NCI-H128 (cell line): Measurements from ENCODE around the gene TMEM54.

Experiments used
- DNase-seq: peaks from one replicate; lab custom pipeline; 2025; ENCODE audit not compliant: unreplicated experiment; lab: John Stamatoyannopoulos, UW

The TMEM54 gene

DNA sequence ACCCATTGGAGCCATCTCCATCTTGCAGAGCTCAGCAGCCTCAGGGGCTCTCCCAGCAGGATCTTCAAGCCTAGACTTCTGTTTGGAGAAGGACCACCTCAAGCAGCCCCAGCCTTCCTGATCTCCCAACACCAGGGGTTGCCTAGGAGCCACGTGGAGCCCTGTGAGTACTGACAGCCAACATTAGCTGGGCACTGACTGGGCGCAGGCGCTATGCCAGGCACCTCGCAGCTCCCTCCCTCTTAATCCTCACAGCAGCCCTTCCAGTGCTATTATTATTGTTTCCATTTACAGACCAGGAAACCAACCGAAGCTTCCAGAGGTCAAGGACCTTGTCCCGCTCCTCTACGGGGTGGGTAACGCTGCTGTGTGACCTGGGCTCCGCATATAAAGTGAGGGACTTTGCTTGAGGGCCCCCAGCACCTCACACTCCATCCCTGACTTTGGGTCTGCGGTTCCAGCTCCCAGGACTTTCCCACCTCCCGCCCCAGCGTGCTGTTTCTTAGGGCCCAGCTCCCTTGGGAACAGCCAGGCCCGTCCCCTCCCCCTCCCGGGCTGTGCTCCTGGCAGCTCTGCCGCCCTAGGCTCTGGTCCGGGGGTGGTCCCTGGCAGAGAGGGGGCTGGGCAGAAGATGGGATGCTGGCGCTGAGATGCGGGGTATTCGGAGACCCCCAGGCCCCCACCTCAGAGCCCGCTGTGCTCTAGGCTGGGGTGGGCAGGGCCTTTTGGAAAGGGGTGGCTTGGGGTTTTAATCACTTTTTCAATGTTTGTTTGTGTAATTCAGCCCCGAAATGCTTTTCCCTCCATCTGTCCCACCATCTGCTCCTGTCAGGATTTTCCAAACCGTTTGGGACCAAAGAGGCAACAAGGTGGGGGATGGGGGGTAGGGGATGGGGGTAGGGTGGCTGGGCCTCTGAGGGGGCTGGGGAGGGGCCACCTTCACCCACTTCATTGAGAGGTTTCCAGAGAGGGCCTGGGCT is 19.0 kb downstream of the TMEM54 start:
- no peak for DNase-seq

DNA sequence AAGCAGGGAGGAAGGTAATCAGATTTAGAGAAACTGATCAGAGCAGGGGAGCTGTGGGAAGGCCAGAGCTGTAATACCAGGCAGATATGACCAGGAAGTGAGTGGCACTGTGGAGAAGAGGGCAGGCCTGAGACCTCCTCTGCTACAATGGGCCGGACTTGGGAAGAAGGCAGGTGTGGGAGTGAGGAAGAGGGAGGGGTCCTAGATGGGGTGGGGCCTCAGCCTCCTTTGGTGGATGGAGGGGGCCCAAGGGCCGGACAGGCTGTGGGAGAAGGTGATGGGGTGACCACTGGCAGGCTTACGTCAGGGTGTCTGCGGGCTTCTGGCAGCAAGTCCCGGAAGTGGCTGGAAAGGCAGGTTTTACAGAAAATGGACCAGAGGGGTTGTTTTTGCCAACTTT is 19.9 kb downstream of the TMEM54 start:
- no peak for DNase-seq

DNA sequence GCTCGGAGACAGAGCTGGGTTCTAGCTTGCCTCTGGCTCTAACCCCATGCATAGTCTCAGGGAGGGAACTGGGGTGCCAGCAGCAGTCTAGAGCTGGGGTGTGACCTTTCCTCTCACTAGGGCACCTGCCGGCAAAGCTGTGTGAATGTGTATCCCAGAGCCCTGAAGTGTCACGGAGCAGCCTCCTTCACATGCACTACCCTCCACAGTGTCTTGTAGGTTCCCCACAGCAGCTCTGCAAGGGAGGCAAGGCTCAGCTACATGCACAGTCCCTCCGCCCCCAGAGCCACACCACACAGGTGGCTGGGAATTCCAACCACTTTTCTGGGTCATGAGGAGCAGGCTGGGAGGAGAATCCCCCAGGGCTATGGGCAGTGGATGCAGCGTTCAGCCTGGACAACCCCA is 22.6 kb downstream of the TMEM54 start:
- DNase-seq: no peak

DNA sequence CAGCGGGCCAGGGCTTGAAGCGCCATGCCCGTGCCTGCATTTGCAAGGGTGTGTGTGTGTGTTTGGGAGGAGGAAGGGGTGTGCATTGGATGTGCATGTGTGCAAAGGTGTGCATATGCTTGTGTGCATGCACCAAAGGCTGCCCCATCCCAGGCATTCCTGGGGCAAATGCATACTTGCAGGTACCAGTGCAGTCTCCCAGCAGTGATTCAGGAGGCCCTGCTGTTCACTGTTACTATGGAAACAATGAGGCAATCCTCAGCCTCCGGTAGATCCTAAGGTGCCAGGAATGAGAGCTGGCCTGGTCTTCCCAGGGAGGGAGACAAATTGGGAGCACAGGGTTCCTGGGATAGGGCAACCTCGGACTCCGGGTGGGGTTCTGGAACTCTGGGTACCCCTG is 23.0 kb downstream of the TMEM54 start:
- no peak for DNase-seq

DNA sequence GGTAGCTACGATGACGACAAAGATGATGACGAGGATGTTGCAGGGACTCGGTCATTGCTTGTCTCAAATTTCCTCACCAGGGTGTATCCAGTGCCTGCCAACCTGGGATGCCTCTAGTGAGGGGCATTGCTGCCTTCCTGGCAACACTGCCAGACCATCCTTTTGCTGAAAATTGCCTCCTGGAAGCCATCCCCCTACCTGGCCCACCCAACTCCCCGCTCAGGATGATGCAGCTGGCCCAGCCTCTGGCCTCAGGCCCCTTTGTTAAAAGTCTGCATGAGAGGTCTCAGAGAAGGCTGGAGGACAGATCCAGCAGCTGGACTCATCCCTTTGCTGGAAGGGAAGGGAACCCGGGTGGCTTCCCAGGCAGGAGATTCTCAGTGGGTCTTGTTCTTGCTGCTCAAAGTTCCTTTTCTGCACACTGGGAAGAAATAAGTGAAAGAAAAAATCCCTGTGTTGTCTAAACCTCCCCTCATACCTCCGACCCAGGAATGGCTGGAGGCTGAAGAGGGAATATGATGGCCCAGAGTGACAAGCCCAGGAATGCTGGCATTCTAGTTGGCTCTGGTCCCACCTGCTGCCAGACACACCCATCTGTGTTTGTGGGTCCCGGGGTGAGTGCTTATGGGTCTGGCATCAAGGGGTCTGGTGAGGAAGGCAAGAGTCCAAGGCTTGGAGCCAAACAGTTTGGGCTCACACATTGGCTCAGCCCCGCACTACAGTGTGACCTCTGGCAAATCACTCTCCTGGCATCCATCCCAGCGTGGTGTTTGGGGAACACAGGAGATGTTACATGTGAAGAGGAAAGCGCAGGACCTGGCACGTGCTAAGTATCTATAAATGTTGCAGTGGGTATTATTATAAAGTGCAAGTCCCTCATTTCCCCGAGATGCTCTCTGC is 23.7 kb downstream of the TMEM54 start:
- no peak for DNase-seq

DNA sequence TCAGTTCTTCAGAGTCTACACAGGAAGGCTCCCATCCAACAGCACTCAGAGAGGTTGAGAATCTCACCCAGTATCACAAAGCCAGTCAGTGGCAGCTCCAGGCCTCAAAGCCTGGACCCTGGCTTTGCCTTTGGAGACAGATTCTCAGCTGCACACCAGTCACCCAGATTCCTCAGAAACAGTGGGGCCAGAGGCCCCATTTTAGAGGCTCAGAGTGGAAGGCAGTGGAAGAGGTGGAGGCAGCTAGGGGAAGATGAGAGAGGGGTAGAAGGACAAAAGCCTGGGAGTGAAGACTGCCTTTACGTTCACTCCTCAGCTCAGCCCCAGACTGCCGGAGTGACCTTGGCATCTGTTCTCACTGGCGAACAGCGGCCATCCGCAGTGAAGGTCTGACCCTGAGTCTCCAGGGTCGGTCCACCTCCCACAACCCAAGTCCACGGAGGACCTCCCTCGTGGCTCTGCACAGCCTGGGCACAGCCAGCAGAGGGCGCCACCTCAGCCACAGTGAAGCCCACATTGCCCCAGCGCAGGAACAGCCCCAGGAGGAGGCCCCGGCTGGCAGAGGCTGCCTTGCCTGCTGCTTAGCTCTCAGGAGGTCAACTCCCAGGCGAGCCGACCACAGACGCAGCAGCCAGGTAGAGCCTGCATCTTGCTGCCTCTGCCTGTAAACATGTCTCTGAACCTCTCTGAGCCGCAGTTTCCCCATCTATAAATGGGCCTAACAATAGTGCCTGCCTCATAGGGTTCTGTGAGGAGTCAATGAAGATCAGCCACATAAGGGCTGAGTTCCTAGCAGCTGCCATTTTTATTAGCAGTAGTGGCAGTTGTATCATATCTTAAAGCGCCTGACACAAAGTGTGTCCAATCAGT is 24.6 kb downstream of the TMEM54 start:
- peak; percentile 37 for DNase-seq

DNA sequence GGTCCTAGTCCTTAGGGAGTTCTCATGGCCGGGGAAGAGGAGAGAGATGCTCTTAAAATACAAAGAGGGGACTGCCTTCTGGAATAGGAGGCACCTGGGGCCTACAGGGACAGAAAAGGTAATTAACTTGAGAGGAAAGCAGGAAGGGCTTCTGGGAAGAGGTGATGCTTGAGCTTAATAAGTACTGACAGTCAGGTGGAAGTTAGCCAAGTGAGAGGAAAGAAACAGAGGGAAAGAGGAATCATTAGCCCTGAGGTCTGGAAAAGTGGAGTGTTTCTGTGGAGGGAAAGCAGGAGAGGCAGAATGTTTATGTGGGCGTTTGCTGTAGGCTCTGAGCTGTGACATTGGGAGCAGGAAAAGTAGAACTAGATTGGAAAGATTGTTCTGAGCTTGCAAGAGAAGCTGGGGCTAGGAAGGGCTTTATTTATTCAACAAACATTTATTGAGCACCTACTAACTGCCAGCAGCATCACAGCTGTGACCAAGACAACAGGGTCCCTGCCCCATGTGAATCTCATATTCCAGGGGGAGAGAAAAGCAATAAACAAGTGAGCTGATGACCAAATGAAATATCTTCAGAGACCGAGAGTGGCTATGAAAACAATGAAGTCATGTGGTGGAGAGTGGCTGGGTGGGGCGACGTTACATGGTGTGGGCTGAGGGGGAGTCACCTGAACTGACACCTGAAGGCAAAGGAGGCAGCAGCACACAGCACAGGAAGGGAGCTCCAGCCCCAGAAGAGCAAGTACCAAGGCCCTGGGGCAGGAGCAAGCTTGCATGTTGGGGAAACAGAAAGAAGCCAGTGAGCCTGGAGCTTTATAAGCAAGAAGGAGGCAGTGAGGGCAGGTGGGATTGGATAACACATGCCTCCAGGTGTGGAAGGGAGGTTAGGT is 26.1 kb downstream of the TMEM54 start:
- no peak for DNase-seq

DNA sequence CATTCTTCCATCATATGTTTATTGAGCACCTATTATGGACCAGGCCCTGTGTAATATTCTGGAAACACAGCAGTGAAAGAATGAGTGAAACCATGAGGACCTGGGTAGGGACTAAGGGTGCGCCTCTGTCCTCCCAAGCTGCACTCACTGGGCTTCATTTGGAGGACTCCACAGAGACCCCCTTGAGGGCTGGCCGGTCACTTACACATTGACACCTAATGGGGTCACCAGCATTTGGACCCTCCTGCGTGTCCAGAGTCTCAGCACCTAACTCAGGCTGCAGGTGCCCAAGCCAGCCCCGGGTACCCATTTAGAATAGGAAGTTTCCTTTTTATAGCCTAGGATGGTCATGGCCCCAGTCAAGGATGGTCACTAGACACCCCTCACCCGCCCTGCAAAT is 27.7 kb downstream of the TMEM54 start:
- DNase-seq: no peak

DNA sequence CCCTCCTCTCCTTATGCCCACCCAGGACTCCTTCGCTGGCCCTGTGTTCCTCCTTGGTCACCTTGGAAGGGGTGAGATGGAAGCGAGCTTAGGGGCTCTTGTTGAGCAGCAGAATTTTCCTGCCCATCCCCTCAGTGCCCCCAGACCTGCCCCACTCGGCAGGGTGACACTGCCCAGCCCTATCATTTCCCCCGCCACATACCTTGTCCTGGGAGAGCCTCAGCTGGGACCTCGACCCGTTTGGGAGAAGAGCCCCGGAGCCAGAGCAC is 29.1 kb downstream of the TMEM54 start:
- no peak for DNase-seq

DNA sequence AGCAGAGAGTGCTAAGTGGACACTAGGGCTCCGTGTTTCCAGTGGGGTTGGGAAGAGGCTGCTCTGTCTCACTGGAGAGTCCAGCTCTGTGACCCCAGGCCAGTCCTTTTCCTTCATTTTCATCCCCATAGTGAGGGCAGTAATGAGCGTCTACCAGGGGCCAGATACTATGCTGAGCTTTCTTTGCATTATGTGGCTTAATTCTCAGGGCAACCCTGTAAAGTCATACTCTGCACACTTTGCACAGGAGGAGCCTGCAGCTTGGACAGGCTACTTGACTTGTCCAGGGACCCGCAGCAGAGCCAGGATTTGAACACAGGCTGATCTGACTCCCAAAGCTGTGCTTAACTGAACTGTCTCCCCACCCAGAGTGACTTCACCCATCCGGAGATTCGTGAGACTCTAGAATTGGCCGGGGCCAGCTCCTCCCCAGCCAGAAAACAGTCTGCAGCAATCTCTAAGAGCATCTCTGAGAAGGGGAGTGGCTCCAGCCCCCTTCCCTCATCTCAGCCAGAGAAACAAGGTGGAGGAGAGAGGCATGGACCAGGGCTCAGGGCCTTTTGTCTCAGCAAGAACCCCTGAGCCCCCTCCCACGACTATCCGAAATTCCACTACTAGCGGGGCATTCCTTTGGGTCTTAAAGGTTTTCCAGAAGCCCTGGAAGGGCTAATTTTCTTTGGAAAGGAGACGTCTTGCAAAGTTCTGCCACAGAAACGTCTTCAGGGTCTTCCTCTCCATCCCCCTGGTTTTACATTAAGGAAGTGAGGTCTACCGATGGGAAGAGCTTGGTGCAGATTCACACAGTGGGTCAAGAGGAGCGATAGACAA is 29.6 kb downstream of the TMEM54 start:
- no peak for DNase-seq

DNA sequence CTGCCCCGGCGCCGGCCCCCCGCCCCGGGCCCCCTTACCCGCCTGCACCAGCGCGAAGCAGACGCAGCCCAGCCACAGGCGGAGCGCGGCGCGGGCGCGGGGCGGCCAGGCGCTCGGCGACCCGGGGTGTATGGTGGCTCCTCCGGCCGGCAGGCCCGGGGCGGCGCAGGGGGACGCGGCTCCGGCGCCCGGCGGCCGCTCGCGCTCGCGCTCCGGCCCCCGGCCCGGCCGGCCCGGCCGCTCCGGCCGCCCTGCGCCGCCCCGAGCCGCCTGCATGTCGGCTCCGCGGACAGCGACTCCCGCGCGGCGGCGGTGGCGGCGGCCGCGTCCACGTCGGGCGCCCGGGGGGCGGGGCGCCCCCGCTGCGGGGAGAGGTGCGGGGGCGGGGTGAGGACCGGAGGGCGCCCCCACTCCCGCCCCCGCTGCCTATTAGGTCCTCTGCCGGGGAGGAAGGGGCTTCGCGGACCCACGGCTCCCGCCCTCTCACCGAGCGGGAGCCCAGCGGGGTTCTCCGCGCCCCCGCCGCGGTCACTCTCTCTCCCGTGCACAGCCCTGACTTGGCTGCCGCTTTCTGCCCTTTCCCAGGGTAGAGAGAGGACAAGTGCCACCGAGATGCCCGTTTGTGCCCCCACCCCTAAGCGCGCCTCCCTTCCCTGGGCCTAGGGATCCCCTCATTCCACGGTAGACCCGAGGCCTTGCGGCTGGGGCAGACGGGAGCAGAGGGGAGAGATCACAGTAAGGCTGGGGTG is 30.4 kb downstream of the TMEM54 start, which contains the start of gene FNDC5:
FNDC5 (minus strand) TSS at position 298 of the 749 bp plus-strand sequence.
- no peak for DNase-seq

DNA sequence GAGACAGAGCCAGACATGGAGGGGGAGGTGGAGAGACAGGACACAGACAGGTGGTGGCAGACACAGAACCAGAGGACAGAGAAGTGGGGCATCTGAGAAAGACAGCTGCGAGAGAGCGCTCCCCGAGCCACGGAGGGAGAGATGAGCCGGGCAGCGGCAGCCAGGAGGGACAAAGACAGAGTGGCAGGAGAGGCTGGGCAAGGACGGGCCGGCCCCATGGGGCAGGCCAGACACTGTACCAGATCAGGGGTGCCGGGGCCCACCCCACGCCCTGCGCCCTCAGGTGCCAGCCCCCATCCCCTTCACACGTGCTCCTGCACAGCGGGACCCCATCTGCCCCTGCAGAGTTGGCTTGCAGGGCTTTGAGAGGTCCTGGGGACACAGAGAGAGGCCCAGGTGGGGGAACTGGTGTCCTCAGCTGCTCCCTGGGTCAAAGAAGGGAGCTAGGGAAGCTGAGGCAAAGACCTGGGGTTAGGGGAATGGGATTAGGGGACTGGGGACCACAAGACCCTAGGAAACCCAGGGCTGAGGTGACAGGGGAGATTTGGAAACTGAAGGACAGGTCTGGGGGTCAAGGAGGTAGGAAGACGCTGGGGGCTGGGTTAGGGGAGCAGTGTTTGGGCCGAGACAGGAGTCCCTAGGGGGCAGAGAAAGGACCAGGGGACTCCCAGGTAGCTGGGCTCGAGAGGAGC is 31.1 kb downstream of the TMEM54 start:
- DNase-seq: no peak

DNA sequence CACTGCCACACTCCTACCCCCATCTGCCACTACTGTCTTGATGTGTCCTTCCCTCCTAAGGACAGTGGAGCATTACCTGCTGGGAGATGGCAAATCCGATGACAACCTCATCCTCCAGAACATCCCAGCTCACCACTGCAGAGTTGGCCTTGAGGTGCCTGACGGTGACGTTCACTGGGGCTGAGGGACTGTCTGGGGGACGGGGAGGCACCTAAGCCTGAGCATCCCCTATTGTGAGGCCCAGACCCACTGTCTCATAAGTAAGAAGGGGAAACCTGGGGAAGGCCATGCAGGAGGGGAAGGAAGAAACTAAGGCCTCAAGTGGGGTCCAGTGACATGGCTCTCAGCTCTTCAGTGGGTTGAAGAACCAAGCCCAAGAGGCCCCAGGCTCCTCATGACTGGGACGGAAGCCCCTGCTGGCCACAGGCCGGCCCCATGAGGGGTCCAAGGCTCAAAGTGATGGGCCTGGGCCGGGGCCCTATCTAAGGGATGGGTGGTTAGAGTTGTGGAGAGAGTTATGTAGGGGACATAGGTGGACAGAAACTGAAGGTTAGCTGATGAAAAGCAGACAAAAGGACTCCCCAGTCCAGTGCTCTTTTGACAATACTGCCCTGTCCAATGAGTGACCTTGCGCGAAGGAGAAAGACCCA is 32.3 kb downstream of the TMEM54 start:
- no peak for DNase-seq

DNA sequence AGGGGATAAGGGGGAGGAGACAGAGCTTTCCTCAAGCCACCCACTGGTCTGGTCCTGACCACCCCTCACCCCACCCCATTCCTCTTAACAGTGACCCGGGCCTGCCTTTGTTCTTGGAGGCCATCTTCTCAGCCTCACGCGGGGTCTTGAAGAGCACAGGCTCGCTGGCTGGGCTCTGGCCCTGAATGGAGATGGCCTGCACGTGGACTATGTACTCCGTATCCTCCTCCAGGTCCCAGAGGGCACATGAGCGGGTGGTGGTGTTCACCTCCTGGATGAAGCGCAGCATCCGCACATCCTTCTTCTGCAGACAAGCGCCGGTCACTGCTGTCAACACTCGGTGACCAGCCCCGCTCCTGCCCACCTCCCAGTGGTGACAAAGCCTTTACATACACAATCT is 33.1 kb downstream of the TMEM54 start:
- no peak for DNase-seq

DNA sequence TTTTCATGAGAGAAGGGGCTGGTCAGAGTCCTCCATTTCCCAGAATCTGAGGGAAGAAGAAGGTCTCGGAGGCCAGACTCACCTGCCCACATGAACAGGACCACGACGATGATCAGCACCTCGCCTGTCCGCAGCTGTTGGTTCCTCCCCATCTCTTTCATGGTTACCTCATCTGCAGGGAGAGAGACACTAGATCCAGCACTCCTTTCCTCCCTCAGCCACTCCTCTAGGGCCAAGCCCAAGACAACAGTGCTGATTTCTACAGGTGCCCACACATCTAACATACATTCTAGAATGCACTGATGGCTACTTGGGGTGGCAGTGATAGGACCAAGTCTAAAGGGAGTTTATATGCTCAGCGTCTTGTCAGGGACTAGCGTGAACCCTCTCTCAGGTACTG is 33.5 kb downstream of the TMEM54 start:
- no peak for DNase-seq

DNA sequence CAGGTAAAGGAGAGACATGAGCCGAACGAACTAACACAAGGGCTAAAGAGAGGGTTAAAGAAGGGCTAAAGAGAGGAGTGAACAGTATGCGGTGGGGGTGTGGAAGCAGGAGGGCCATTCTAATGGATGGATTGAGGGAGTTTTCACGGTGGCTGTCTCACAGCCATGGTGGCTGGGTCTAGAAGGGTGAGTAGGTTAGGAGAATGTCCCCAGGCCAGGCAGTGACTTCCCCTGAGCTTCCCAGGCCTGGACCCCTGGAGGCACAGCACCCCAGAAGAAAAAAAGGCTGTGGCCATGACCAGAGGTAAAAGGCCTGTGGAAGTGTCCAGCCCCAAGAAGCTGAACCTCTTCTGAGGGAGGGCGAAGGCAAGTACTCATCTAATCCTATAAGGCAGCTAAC is 34.0 kb downstream of the TMEM54 start:
- DNase-seq: no peak

DNA sequence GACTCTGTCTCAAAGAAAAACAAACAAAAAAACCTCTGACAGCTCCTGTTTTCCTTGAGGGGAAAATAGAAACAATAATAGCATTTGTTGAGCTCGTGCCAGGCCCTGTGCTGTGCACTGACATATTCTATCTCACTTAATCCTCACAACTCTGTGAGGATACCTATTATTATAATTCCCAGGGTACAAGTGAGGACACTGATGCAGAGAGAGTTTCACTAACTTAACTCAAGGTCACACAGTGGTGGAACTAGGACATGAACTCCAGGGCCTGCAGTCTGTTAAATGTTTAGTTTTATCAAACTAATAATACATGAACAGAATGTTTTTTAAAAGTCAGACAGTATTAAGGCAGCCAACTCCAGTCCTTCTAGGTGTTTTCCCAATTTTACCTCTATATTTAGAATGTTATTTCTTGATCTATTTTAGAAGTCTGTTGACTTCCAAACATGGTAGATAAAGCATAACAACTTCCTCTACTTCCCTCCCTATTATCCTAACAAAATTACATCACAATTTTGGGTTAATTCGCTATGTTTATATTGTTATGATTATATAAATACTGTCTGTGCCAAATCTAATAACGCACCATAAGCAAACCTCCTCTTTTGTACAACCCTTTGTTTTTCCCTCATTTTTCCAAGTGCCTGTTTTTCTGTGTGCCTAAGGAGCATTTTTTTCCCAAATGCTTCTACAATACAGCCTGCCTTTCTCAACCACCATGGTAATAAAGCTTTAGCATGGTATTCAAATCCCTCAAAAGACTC is 35.4 kb downstream of the TMEM54 start:
- DNase-seq: no peak
